Measurements from ENCODE around the gene TBX2.

GRCh38 chr17:61415374-61416210, 15.9 kb downstream of the TBX2 start:
- TF ChIP-seq CTCF (IDR thresholded peaks at IDR 0.05) (no peak), POLR2A (IDR thresholded peaks at IDR 0.05) (no peak)
